HEK293 (cell line): Measurements from ENCODE around the gene MEF2C.
A peak's percentile ranks its signal among the peaks of the same experiment; 100 is the strongest.

Experiments
- AEBP2 ChIP-seq: fragments of 450-650 bp; formaldehyde crosslinking; IDR thresholded peaks from 2 replicates; pipeline ENCODE4 v1.5.1; 2016; ENCODE audit warnings: missing biosample characterization, missing genetic modification characterization, borderline replicate concordance
- BCL11B ChIP-seq: fragments of 450-650 bp; formaldehyde crosslinking; IDR thresholded peaks from 2 replicates; pipeline ENCODE4 v1.5.1; 2016; ENCODE audit warnings: low read depth, missing biosample characterization, missing genetic modification characterization
- EGR2 ChIP-seq: fragments of 450-650 bp; formaldehyde crosslinking; IDR thresholded peaks from 2 replicates; pipeline ENCODE4 v1.5.1; 2016; ENCODE audit warnings: low read depth, missing biosample characterization, missing genetic modification characterization
- GLIS1 ChIP-seq: fragments of 450-650 bp; formaldehyde crosslinking; IDR thresholded peaks from 2 replicates; pipeline ENCODE4 v1.5.1; 2016; ENCODE audit warnings: missing biosample characterization, missing genetic modification characterization
- HOXC10 ChIP-seq: sonication (generic); formaldehyde crosslinking; IDR thresholded peaks from 2 replicates; pipeline ENCODE4 v1.8.1; 2023; ENCODE audit warnings: mild to moderate bottlenecking, missing genetic modification reagents
- OSR2 ChIP-seq: fragments of 450-650 bp; formaldehyde crosslinking; IDR thresholded peaks from 2 replicates; pipeline ENCODE4 v1.5.1; 2016; ENCODE audit warnings: missing biosample characterization, missing genetic modification characterization
- PRDM2 ChIP-seq: fragments of 450-650 bp; formaldehyde crosslinking; IDR thresholded peaks from 2 replicates; pipeline ENCODE4 v1.5.1; 2016; ENCODE audit warnings: missing biosample characterization, missing genetic modification characterization, borderline replicate concordance
- SP3 ChIP-seq: fragments of 450-650 bp; formaldehyde crosslinking; IDR thresholded peaks from 2 replicates; pipeline ENCODE4 v1.5.1; 2016; ENCODE audit warnings: missing biosample characterization, missing genetic modification characterization
- SP7 ChIP-seq: fragments of 450-650 bp; formaldehyde crosslinking; IDR thresholded peaks from 2 replicates; pipeline ENCODE4 v1.5.1; 2016; ENCODE audit warnings: missing biosample characterization, missing genetic modification characterization
- TRIM28 ChIP-seq: IDR thresholded peaks from 2 replicates; pipeline ENCODE4 v1.6.1; 2011; ENCODE audit warnings: low read length, control low read depth, borderline replicate concordance
- ZBTB1 ChIP-seq: fragments of 450-650 bp; formaldehyde crosslinking; IDR thresholded peaks from 2 replicates; pipeline ENCODE4 v1.5.1; 2016; ENCODE audit warnings: missing biosample characterization, missing genetic modification characterization
- ZBTB48 ChIP-seq: fragments of 450-650 bp; formaldehyde crosslinking; IDR thresholded peaks from 2 replicates; pipeline ENCODE4 v1.5.1; 2016; ENCODE audit warnings: missing biosample characterization, missing genetic modification characterization
- ZBTB7A ChIP-seq: fragments of 450-650 bp; formaldehyde crosslinking; IDR thresholded peaks from 2 replicates; pipeline ENCODE4 v1.5.1; 2016; ENCODE audit warnings: low read depth, missing biosample characterization, missing genetic modification characterization
- ZNF121 ChIP-seq: fragments of 450-650 bp; formaldehyde crosslinking; IDR thresholded peaks from 2 replicates; pipeline ENCODE4 v1.5.1; 2016; ENCODE audit warnings: missing biosample characterization, missing genetic modification characterization
- ZNF157 ChIP-seq: fragments of 450-650 bp; formaldehyde crosslinking; IDR thresholded peaks from 2 replicates; pipeline ENCODE4 v1.5.1; 2016; ENCODE audit warnings: missing biosample characterization, missing genetic modification characterization
- ZNF16 ChIP-seq: fragments of 450-650 bp; formaldehyde crosslinking; IDR thresholded peaks from 2 replicates; pipeline ENCODE4 v1.5.1; 2016; ENCODE audit warnings: low read depth, missing biosample characterization, missing genetic modification characterization
- ZNF335 ChIP-seq: fragments of 450-650 bp; formaldehyde crosslinking; conservative IDR thresholded peaks from 2 replicates; pipeline ENCODE4 v1.5.1; 2016; ENCODE audit warnings: missing biosample characterization, missing genetic modification characterization
- ZNF37A ChIP-seq: fragments of 450-650 bp; IDR thresholded peaks from 2 replicates; pipeline ENCODE4 v1.5.1; 2018; ENCODE audit warnings: missing biosample characterization, missing genetic modification characterization
- ZNF600 ChIP-seq: fragments of 450-650 bp; formaldehyde crosslinking; IDR thresholded peaks from 2 replicates; pipeline ENCODE4 v1.5.1; 2016; ENCODE audit warnings: missing biosample characterization, missing genetic modification characterization
- ZNF624 ChIP-seq: fragments of 450-650 bp; formaldehyde crosslinking; IDR thresholded peaks from 2 replicates; pipeline ENCODE4 v1.5.1; 2017; ENCODE audit warnings: missing biosample characterization, missing genetic modification characterization
- ZNF626 ChIP-seq: fragments of 450-650 bp; sonication (Bioruptor Pico); formaldehyde crosslinking; IDR thresholded peaks from 2 replicates; pipeline ENCODE4 v1.5.1; 2018; ENCODE audit warnings: missing biosample characterization, missing genetic modification characterization, inconsistent platforms
- ZNF707 ChIP-seq: fragments of 450-650 bp; formaldehyde crosslinking; IDR thresholded peaks from 2 replicates; pipeline ENCODE4 v1.5.1; 2016; ENCODE audit warnings: missing biosample characterization, missing genetic modification characterization
- ZNF776 ChIP-seq: fragments of 450-650 bp; formaldehyde crosslinking; IDR thresholded peaks from 2 replicates; pipeline ENCODE4 v1.5.0; 2017; ENCODE audit warnings: missing biosample characterization, missing genetic modification characterization, borderline replicate concordance
- ZNF777 ChIP-seq: fragments of 450-650 bp; formaldehyde crosslinking; IDR thresholded peaks from 2 replicates; pipeline ENCODE4 v1.5.1; 2017; ENCODE audit warnings: missing biosample characterization, missing genetic modification characterization, borderline replicate concordance
- ZNF837 ChIP-seq: fragments of 450-650 bp; formaldehyde crosslinking; IDR thresholded peaks from 2 replicates; pipeline ENCODE4 v1.5.1; 2016; ENCODE audit warnings: missing biosample characterization, missing genetic modification characterization
- TF ChIP-seq, protein P1 (sequence below): fragments of 450-650 bp; IDR thresholded peaks from 2 replicates; pipeline ENCODE4 v1.5.1; 2018; ENCODE audit warnings: missing biosample characterization, missing genetic modification characterization
- TF ChIP-seq, protein P2 (sequence below): fragments of 450-650 bp; formaldehyde crosslinking; IDR thresholded peaks from 2 replicates; pipeline ENCODE4 v1.5.0; 2017; ENCODE audit warnings: missing biosample characterization, missing genetic modification characterization, borderline replicate concordance
- TF ChIP-seq, protein P3 (sequence below): fragments of 450-650 bp; formaldehyde crosslinking; IDR thresholded peaks from 2 replicates; pipeline ENCODE4 v1.5.1; 2016; ENCODE audit warnings: missing biosample characterization, missing genetic modification characterization

The MEF2C gene

DNA sequence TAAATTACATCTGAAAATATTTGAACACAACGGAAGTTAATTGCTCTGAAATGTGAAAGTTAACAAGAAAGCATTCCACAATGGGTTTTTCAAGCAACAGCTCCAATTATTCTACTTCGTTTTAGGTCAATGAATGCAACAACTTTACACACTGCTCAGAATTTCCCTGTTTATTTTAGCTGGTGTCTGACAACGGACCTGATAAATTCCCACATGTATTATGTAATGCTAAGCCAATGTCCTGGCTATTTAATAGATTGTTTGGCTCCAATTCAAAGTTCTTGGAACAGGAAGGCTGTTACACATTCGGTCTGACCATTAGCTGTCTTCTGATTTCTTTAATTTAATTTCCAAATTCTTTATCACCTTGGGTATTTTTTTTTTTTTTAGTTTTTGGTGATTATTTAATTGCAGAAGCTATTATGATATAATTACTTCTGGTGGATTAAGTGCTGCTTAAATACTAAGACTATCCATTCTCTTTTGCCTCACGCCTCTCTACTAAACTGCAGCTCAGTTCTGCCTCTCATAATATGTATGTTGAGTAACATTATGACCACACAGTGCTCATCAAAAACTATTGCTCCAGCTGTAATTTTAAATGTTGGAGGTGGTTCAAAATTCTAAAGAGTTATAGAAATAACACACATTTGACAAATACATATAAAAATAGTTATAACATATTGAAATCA lies 57.9 kb downstream of the MEF2C start (continued):
- no peak for TF ChIP-seq ZBTB48 (tag by site-specific recombination)
- TF ChIP-seq EGR2 (tag by site-specific recombination): no peak
- TF ChIP-seq ZNF837 (tag by site-specific recombination): no peak
- TF ChIP-seq, protein P1, sequence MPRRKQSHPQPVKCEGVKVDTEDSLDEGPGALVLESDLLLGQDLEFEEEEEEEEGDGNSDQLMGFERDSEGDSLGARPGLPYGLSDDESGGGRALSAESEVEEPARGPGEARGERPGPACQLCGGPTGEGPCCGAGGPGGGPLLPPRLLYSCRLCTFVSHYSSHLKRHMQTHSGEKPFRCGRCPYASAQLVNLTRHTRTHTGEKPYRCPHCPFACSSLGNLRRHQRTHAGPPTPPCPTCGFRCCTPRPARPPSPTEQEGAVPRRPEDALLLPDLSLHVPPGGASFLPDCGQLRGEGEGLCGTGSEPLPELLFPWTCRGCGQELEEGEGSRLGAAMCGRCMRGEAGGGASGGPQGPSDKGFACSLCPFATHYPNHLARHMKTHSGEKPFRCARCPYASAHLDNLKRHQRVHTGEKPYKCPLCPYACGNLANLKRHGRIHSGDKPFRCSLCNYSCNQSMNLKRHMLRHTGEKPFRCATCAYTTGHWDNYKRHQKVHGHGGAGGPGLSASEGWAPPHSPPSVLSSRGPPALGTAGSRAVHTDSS (tag by site-specific recombination): no peak
- no peak for TF ChIP-seq ZNF777 (tag by site-specific recombination)
- no peak for TF ChIP-seq ZBTB7A (tag by site-specific recombination)
- TF ChIP-seq PRDM2: no peak
- TF ChIP-seq GLIS1 (tag by site-specific recombination): no peak
- no peak for TF ChIP-seq ZNF600 (tag by site-specific recombination)
- TF ChIP-seq ZNF16 (tag by site-specific recombination): no peak
- TF ChIP-seq ZNF776 (tag by site-specific recombination): no peak
- no peak for TF ChIP-seq HOXC10 (CRISPR knock-in tag)
- no peak for TF ChIP-seq AEBP2 (tag by site-specific recombination)
- TF ChIP-seq SP3 (tag by site-specific recombination): no peak
- no peak for TF ChIP-seq OSR2 (tag by site-specific recombination)
- TF ChIP-seq BCL11B: no peak
- TF ChIP-seq ZNF37A (tag by site-specific recombination): no peak
- TF ChIP-seq, protein P2, sequence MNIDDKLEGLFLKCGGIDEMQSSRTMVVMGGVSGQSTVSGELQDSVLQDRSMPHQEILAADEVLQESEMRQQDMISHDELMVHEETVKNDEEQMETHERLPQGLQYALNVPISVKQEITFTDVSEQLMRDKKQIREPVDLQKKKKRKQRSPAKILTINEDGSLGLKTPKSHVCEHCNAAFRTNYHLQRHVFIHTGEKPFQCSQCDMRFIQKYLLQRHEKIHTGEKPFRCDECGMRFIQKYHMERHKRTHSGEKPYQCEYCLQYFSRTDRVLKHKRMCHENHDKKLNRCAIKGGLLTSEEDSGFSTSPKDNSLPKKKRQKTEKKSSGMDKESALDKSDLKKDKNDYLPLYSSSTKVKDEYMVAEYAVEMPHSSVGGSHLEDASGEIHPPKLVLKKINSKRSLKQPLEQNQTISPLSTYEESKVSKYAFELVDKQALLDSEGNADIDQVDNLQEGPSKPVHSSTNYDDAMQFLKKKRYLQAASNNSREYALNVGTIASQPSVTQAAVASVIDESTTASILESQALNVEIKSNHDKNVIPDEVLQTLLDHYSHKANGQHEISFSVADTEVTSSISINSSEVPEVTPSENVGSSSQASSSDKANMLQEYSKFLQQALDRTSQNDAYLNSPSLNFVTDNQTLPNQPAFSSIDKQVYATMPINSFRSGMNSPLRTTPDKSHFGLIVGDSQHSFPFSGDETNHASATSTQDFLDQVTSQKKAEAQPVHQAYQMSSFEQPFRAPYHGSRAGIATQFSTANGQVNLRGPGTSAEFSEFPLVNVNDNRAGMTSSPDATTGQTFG (tag by site-specific recombination): no peak
- TF ChIP-seq ZNF707 (tag by site-specific recombination): no peak
- TF ChIP-seq SP7 (tag by site-specific recombination): no peak
- TF ChIP-seq TRIM28: no peak
- no peak for TF ChIP-seq ZNF157 (tag by site-specific recombination)
- TF ChIP-seq ZNF335 (tag by site-specific recombination): peak; percentile 51
- TF ChIP-seq ZNF624 (tag by site-specific recombination): no peak
- no peak for TF ChIP-seq ZBTB1 (tag by site-specific recombination)
- TF ChIP-seq, protein P3, sequence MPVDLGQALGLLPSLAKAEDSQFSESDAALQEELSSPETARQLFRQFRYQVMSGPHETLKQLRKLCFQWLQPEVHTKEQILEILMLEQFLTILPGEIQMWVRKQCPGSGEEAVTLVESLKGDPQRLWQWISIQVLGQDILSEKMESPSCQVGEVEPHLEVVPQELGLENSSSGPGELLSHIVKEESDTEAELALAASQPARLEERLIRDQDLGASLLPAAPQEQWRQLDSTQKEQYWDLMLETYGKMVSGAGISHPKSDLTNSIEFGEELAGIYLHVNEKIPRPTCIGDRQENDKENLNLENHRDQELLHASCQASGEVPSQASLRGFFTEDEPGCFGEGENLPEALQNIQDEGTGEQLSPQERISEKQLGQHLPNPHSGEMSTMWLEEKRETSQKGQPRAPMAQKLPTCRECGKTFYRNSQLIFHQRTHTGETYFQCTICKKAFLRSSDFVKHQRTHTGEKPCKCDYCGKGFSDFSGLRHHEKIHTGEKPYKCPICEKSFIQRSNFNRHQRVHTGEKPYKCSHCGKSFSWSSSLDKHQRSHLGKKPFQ (tag by site-specific recombination): no peak
- TF ChIP-seq ZNF121 (tag by site-specific recombination): no peak
- no peak for TF ChIP-seq ZNF626 (tag by site-specific recombination)
